Smooth muscle cell (in vitro differentiated cells): ENCODE results near the gene FXYD6. TPM values are rescaled to one million over a fixed set of nuclear protein-coding genes. Genes with fewer than 3 reads are reported as not detected.

ENCODE experiments used
- DNase-seq: peaks from one replicate; lab custom pipeline; 2025; ENCODE audit not compliant: unreplicated experiment; lab: John Stamatoyannopoulos, UW
- H2AFZ ChIP-seq: fragments of 200-600 bp; sonication (generic); 2 replicates; pipeline ENCODE4 v1.6.0; 2016; ENCODE audit warnings: antibody characterized with exemption, low read depth, mild to moderate bottlenecking
- H3F3A ChIP-seq: fragments of 200-600 bp; sonication (generic); 2 replicates; pipeline ENCODE4 v1.6.0; 2017; ENCODE audit warnings: antibody characterized with exemption, low read depth
- H3K27ac ChIP-seq: fragments of 200-600 bp; sonication (generic); 2 replicates; pipeline ENCODE4 v1.5.1; 2016; ENCODE audit warnings: low read depth, mild to moderate bottlenecking
- H3K27me3 ChIP-seq: fragments of 200-600 bp; sonication (generic); 2 replicates; pipeline ENCODE4 v1.6.1; 2016; ENCODE audit warnings: low read depth, mild to moderate bottlenecking
- H3K36me3 ChIP-seq: fragments of 200-600 bp; sonication (generic); 2 replicates; pipeline ENCODE4 v1.5.1; 2016; ENCODE audit warnings: low read depth
- H3K4me1 ChIP-seq: fragments of 200-600 bp; sonication (generic); 2 replicates; pipeline ENCODE4 v1.5.1; 2016; ENCODE audit warnings: low read depth
- H3K4me2 ChIP-seq: fragments of 200-600 bp; sonication (generic); 2 replicates; pipeline ENCODE4 v1.6.0; 2016; ENCODE audit warnings: mild to moderate bottlenecking
- H3K4me3 ChIP-seq: fragments of 200-600 bp; sonication (generic); 2 replicates; pipeline ENCODE4 v1.5.1; 2016; ENCODE audit warnings: mild to moderate bottlenecking
- H3K79me2 ChIP-seq: fragments of 200-600 bp; sonication (generic); 2 replicates; pipeline ENCODE4 v1.6.0; 2016; ENCODE audit warnings: low read depth, mild to moderate bottlenecking
- H3K9ac ChIP-seq: fragments of 200-600 bp; sonication (generic); 2 replicates; pipeline ENCODE4 v1.6.0; 2016; ENCODE audit warnings: low read depth
- H3K9me3 ChIP-seq: fragments of 200-600 bp; sonication (generic); replicated peaks from 2 replicates; pipeline ENCODE4 v1.5.1; 2016; ENCODE audit warnings: low read depth
- H4K20me1 ChIP-seq: fragments of 200-600 bp; sonication (generic); 2 replicates; pipeline ENCODE4 v1.6.0; 2016; ENCODE audit warnings: low read depth
- CTCF ChIP-seq: fragments of 200-600 bp; sonication (generic); IDR thresholded peaks from 2 replicates; pipeline ENCODE4 v1.5.1; 2017; ENCODE audit warnings: borderline replicate concordance, mild to moderate bottlenecking, antibody characterized with exemption; ENCODE audit not compliant: insufficient read depth, poor library complexity, severe bottlenecking
- WGBS: methylation state at CpG from one replicate; pipeline ENCODE4 v1.1.7; 2016; ENCODE audit warnings: low lambda C conversion rate; 5-methylcytosine and 5-hydroxymethylcytosine counted together
- polyA plus RNA-seq: library from polyadenylated mRNA; unstranded; fragments of >200 nt; fragmentation: Nextera tagmentation; extraction: Ambion mirVana; gene quantifications from 2 replicates; pipeline ENCODE4 v1.2.1, GENCODE V29; 2016
- total RNA-seq: library from RNA; depleted of rRNA; stranded (reverse); fragments of >200 nt; gene quantifications from 2 replicates; pipeline ENCODE4 v1.2.3, GENCODE V29; 2014

Gene FXYD6
- total and polyA plus RNA-seq, 2 experiments from 2014 or later: 27.7 to 84.5 TPM

- no peak overlapping the region for H3K4me3 ChIP-seq
- 80% methylated on average over 10 of the region's 10 CpGs for WGBS
Measured at GRCh38 chr11:117826190-117826570, 50.3 kb downstream of the FXYD6 start.

GRCh38 chr11:117825538-117826189, 50.8 kb downstream of the FXYD6 start:
- 96% methylated on average over 8 of the region's 8 CpGs for WGBS

More at GRCh38 chr11:117826190-117826570, 50.3 kb downstream of the FXYD6 start:
- no peaks in the 10 kb centered on the region for H3K9me3 ChIP-seq
- no peak for TF ChIP-seq CTCF
- H3K4me1 ChIP-seq: peaks cover 3% of the 10 kb centered on the region
- no peaks in the 10 kb centered on the region for H4K20me1 ChIP-seq
- no peak for DNase-seq
- no peak overlapping the region for H3K4me2 ChIP-seq
- H2AFZ ChIP-seq: no peak overlapping the region
- H3K79me2 ChIP-seq: no peaks in the 10 kb centered on the region
- no peak overlapping the region for H3K9ac ChIP-seq
- no peaks in the 10 kb centered on the region for H3K27me3 ChIP-seq
- H3K27ac ChIP-seq: no peak overlapping the region
- no peaks in the 10 kb centered on the region for H3F3A ChIP-seq
- no peaks in the 10 kb centered on the region for H3K36me3 ChIP-seq

GRCh38 chr11:117824571-117825537, 51.6 kb downstream of the FXYD6 start, which contains the start of gene FXYD2:
Gene FXYD2 (minus strand): TSS chr11:117824744. CDS start chr11:117824678, 66 bp downstream.
- no peaks in the 10 kb centered on the region for H3K79me2 ChIP-seq
- 84% methylated on average over 22 of the region's 22 CpGs for WGBS
- H3K27ac ChIP-seq: no peak within 1 kb of the TSS
- H2AFZ ChIP-seq: no peak within 1 kb of the TSS
- no peaks in the 10 kb centered on the region for H4K20me1 ChIP-seq
- H3K4me1 ChIP-seq: peaks cover 3% of the 10 kb centered on the region
- TF ChIP-seq CTCF: no peak
- no peaks in the 10 kb centered on the region for H3F3A ChIP-seq
- no peaks in the 10 kb centered on the region for H3K36me3 ChIP-seq
- no peaks in the 10 kb centered on the region for H3K9me3 ChIP-seq
- no peak within 1 kb of the TSS for H3K4me3 ChIP-seq
- H3K9ac ChIP-seq: no peak within 1 kb of the TSS
- no peak for DNase-seq
- H3K4me2 ChIP-seq: no peak within 1 kb of the TSS
- H3K27me3 ChIP-seq: no peaks in the 10 kb centered on the region

More at GRCh38 chr11:117825538-117826189, 50.8 kb downstream of the FXYD6 start:
- no peak overlapping the region for H3K4me3 ChIP-seq
- no peaks in the 10 kb centered on the region for H3K79me2 ChIP-seq
- H2AFZ ChIP-seq: no peak overlapping the region
- no peaks in the 10 kb centered on the region for H3K9me3 ChIP-seq
- H3K4me2 ChIP-seq: no peak overlapping the region
- no peak overlapping the region for H3K9ac ChIP-seq
- DNase-seq: no peak
- H3F3A ChIP-seq: no peaks in the 10 kb centered on the region
- H3K27ac ChIP-seq: no peak overlapping the region
- no peaks in the 10 kb centered on the region for H3K36me3 ChIP-seq
- no peaks in the 10 kb centered on the region for H4K20me1 ChIP-seq
- peaks cover 3% of the 10 kb centered on the region for H3K4me1 ChIP-seq
- H3K27me3 ChIP-seq: no peaks in the 10 kb centered on the region
- no peak for TF ChIP-seq CTCF
